Activated naive CD8-positive, alpha-beta T cell treated with anti-CD3 and anti-CD28 coated beads, Interleukin-2, amount 50 U/mL, for 24 hours (primary cell): ENCODE measurements around the gene FKBP14.
"Not testable (repeated sequence)": the region's sequence is repeated elsewhere in the genome, so short reads cannot be mapped to it uniquely, and the experiment has no call there.

Experiments used
- ATAC-seq: fragments of 150-1000 bp; cut with Tn5 transposase; one replicate; pipeline ENCODE4 v1.10.0; 2021
- DNase-seq: peaks from one replicate; pipeline ENCODE4 v3.0.0; 2021
- H3K27ac Mint-ChIP-seq: one replicate; pipeline ENCODE4 v1.8.0; 2021; ENCODE audit warnings: mild to moderate bottlenecking, mixed read lengths
- H3K27me3 Mint-ChIP-seq: one replicate; pipeline ENCODE4 v1.8.0; 2021; ENCODE audit warnings: mixed read lengths
- H3K36me3 Mint-ChIP-seq: one replicate; pipeline ENCODE4 v1.8.0; 2021; ENCODE audit warnings: low read depth, mixed read lengths
- H3K4me1 Mint-ChIP-seq: one replicate; pipeline ENCODE4 v1.8.0; 2021; ENCODE audit warnings: mixed read lengths
- H3K4me3 Mint-ChIP-seq: one replicate; pipeline ENCODE4 v1.8.0; 2021; ENCODE audit warnings: mild to moderate bottlenecking, moderate library complexity, mixed read lengths
- H3K9me3 Mint-ChIP-seq: one replicate; pipeline ENCODE4 v1.8.0; 2021; ENCODE audit warnings: mixed read lengths

FKBP14 gene

DNA sequence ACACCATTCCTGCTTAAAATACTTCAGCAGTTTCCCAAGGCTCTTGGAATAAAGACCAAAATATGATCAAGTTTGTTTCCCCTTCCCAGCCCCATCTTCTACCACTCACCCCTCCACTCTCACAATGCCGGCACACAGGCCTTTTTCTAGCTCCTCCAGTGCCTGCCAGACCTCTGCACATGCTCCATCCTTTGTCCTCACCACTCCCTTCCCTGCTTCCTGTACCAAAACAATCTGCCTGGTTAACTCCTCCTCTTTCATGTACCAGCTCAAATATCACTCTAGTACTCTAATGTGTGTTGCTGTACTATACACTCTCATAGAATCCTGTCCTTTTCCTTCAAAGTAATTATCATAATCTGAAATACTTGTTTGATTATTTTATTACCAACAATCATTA lies 56.3 kb downstream of the FKBP14 start:
- H3K4me1 Mint-ChIP-seq, result peaks cover 5% of the 10 kb centered on the region
- H3K36me3 Mint-ChIP-seq, result no peaks in the 10 kb centered on the region
- no peak overlapping the region for H3K27ac Mint-ChIP-seq
- H3K27me3 Mint-ChIP-seq, result no peaks in the 10 kb centered on the region
- ATAC-seq (no peak), DNase-seq (no peak)
- H3K4me3 Mint-ChIP-seq, result no peak overlapping the region
- no peaks in the 10 kb centered on the region for H3K9me3 Mint-ChIP-seq

DNA sequence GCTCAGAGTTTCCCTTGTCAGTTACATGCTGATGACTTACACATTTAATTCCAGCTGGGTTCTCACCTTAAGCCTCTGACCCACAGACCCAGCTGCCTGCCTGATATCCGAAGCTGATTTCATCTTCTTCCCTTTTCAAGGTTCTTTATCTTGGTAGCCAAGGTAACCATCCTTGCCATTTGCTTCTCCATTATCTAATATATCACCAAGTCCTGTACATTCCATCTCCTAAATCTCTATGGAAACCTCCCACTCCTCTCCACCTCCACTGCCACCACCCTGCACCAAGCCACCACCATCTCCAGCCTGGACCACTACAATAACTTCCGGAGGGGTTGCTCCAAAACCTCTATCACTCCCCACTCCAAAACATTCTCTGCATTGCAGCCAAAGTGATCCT lies 56.8 kb downstream of the FKBP14 start:
- peaks cover 5% of the 10 kb centered on the region for H3K4me1 Mint-ChIP-seq
- DNase-seq (no peak), ATAC-seq (no peak)
- H3K36me3 Mint-ChIP-seq, result no peaks in the 10 kb centered on the region
- H3K27me3 Mint-ChIP-seq, result no peaks in the 10 kb centered on the region
- no peaks in the 10 kb centered on the region for H3K9me3 Mint-ChIP-seq
- no peak overlapping the region for H3K4me3 Mint-ChIP-seq
- no peak overlapping the region for H3K27ac Mint-ChIP-seq

- no peak for DNase-seq
- H3K27ac Mint-ChIP-seq, result no peak overlapping the region
- peaks cover 5% of the 10 kb centered on the region for H3K4me1 Mint-ChIP-seq
- no peaks in the 10 kb centered on the region for H3K27me3 Mint-ChIP-seq
- H3K4me3 Mint-ChIP-seq, result no peak overlapping the region
- no peak for ATAC-seq
- no peaks in the 10 kb centered on the region for H3K36me3 Mint-ChIP-seq
- H3K9me3 Mint-ChIP-seq, result no peaks in the 10 kb centered on the region
Observed at GRCh38 chr7:29968683-29969395, 57.7 kb downstream of the FKBP14 start.

GRCh38 chr7:29965030-29965429 lies 61.5 kb downstream of the FKBP14 start:
- Mint-ChIP-seq H3K9me3 (no peaks in the 10 kb centered on the region), H3K4me3 (no peak overlapping the region), H3K36me3 (no peaks in the 10 kb centered on the region), H3K27ac (no peak overlapping the region), H3K4me1 (peaks cover 2% of the 10 kb centered on the region), H3K27me3 (no peaks in the 10 kb centered on the region)
- DNase-seq (no peak), ATAC-seq (no peak)

GRCh38 chr7:29962035-29962434 lies 64.5 kb downstream of the FKBP14 start:
- no peak overlapping the region for H3K27ac Mint-ChIP-seq
- DNase-seq, result no peak
- no peaks in the 10 kb centered on the region for H3K27me3 Mint-ChIP-seq
- no peaks in the 10 kb centered on the region for H3K9me3 Mint-ChIP-seq
- peaks cover 4% of the 10 kb centered on the region for H3K4me1 Mint-ChIP-seq
- no peak for ATAC-seq
- H3K4me3 Mint-ChIP-seq, result no peak overlapping the region
- no peaks in the 10 kb centered on the region for H3K36me3 Mint-ChIP-seq

GRCh38 chr7:29961611-29962010 lies 64.9 kb downstream of the FKBP14 start:
- not testable (repeated sequence) for H3K27ac Mint-ChIP-seq

More at GRCh38 chr7:29961611-29962010, 64.9 kb downstream of the FKBP14 start:
- not testable (repeated sequence) for H3K9me3 Mint-ChIP-seq, H3K4me1 Mint-ChIP-seq, H3K27me3 Mint-ChIP-seq, H3K36me3 Mint-ChIP-seq, H3K4me3 Mint-ChIP-seq, ATAC-seq, DNase-seq
